Vagina (tissue), 2 donors: ENCODE results near the gene VTA1. TPM values are rescaled to one million over a fixed set of nuclear protein-coding genes. Genes with fewer than 3 reads are reported as not detected.

Experiments used
- DNase-seq, 2 donors: peaks; one replicate each; pipeline ENCODE4 v3.0.0-alpha.2; 2017; ENCODE audit errors: extremely low spot score in 2 of 2
- H3K27ac ChIP-seq: fragments of 200-600 bp; sonication (generic); one replicate; pipeline ENCODE4 v1.5.1; 2019
- H3K27me3 ChIP-seq: fragments of 200-600 bp; sonication (generic); one replicate; pipeline ENCODE4 v1.5.1; 2019
- H3K36me3 ChIP-seq, 2 donors: fragments of 200-600 bp; sonication (generic); one replicate each; pipeline ENCODE4 v1.5.1; 2017 to 2019
- H3K4me1 ChIP-seq: fragments of 200-600 bp; sonication (generic); one replicate; pipeline ENCODE4 v1.5.1; 2019
- H3K4me3 ChIP-seq, 2 donors: fragments of 200-600 bp; sonication (generic); 1 replicate in 1 of 2; 2 replicates in 1 of 2; pipeline ENCODE4 v1.5.1; 2016 to 2019
- H3K9me3 ChIP-seq: fragments of 200-600 bp; sonication (generic); one replicate; pipeline ENCODE4 v1.5.1; 2019
- POLR2A ChIP-seq, 2 donors: fragments of 450-650 bp; IDR thresholded peaks; one replicate each; pipeline ENCODE4 v1.6.1; 2017; ENCODE audit warnings: antibody characterized with exemption in 2 of 2, mild to moderate bottlenecking in 2 of 2, moderate library complexity in 2 of 2
- POLR2AphosphoS5 ChIP-seq, 2 donors: sonication (generic); formaldehyde crosslinking; IDR thresholded peaks; one replicate each; pipeline ENCODE4 v1.9.0; 2017; ENCODE audit warnings: antibody characterized with exemption in 2 of 2, mild to moderate bottlenecking in 2 of 2, low read depth in 1 of 2; ENCODE audit not compliant: insufficient read depth in 1 of 2
- intact Hi-C: fragments of 100-400 bp; cut with DNase I; formaldehyde crosslinking; loops from one replicate; pipeline ENCODE4 v1.15.1; 2023
- total RNA-seq: library from RNA; depleted of rRNA; stranded (reverse); fragments of >200 nt; gene quantifications from one replicate; pipeline ENCODE4 v1.2.3, GENCODE V29; 2016
- TF ChIP-seq, protein P1 (sequence below), 3 experiments: fragments of 450-650 bp in 2 of 3; fragments of 200-600 bp in 1 of 3; sonication (generic) in 1 of 3; IDR thresholded peaks; one replicate each; pipeline ENCODE4 v1.5.1; 2017 to 2019; ENCODE audit warnings: antibody characterized with exemption in 3 of 3, mild to moderate bottlenecking in 2 of 3, moderate library complexity in 2 of 3

The VTA1 gene
- total RNA-seq, 1 donor from 2014 or later, result 46.4 TPM

DNA sequence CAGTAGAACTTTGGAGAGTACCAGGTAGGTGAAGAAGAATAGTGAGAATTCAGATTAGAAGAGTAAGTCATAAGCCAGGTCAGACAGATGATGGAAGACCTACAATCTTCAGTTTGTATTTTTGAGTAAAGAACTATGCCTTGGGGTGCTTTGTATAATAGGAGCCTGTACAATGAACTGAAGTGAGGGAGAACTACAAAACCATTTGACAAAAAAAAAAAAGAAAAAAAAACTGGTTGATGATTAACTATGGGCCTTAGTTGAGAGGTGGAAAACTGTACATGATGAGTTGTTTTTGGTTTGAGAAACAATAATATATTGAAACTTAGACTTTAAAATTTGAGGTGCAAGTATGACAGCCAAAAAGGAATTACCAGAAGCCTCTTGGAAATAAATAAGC lies 25.7 kb downstream of the VTA1 start:
- no peaks in the 10 kb centered on the region for H3K9me3 ChIP-seq
- intact Hi-C loops, result no loop called here
- H3K27me3 ChIP-seq, result no peaks in the 10 kb centered on the region
- H3K27ac ChIP-seq, result no peak overlapping the region
- no peak overlapping the region for H3K4me3 ChIP-seq
- no peak for DNase-seq
- no peaks in the 10 kb centered on the region for H3K4me1 ChIP-seq
- peaks cover 5 to 60% of the 10 kb centered on the region in 2 donors for H3K36me3 ChIP-seq
- TF ChIP-seq POLR2AphosphoS5 (IDR thresholded peaks at IDR 0.05; ENCODE audit: insufficient read depth in 1 of 2, low read depth in 1 of 2) (no peak), POLR2A (IDR thresholded peaks at IDR 0.05) (no peak)
- TF ChIP-seq, protein P1, sequence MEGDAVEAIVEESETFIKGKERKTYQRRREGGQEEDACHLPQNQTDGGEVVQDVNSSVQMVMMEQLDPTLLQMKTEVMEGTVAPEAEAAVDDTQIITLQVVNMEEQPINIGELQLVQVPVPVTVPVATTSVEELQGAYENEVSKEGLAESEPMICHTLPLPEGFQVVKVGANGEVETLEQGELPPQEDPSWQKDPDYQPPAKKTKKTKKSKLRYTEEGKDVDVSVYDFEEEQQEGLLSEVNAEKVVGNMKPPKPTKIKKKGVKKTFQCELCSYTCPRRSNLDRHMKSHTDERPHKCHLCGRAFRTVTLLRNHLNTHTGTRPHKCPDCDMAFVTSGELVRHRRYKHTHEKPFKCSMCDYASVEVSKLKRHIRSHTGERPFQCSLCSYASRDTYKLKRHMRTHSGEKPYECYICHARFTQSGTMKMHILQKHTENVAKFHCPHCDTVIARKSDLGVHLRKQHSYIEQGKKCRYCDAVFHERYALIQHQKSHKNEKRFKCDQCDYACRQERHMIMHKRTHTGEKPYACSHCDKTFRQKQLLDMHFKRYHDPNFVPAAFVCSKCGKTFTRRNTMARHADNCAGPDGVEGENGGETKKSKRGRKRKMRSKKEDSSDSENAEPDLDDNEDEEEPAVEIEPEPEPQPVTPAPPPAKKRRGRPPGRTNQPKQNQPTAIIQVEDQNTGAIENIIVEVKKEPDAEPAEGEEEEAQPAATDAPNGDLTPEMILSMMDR (IDR thresholded peaks at IDR 0.05), result no peak

DNA sequence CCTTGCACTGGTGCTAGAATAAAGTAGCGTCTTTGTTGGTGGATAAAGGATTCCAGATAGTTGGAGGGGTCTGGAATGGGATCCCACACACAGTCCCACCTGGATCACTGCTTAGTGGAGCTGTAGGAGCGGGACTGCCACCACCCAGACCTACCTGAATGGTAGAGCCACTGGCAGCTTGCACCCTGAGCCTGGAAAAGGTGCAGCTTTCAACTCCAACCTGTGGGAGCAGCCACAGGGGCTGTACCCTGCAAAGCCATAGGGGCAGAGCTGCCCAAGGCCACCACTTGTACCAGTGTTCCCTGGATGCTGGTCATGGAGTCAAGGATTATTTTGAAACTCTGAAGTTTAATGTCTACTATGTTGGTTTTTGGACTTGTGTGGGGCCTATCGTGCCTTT lies 26.9 kb downstream of the VTA1 start:
- Histone ChIP-seq H3K27ac (no peak overlapping the region), H3K4me1 (no peaks in the 10 kb centered on the region), H3K27me3 (no peaks in the 10 kb centered on the region), H3K36me3 (peaks cover 5 to 64% of the 10 kb centered on the region in 2 donors), H3K4me3 (no peak overlapping the region), H3K9me3 (peaks cover 9% of the 10 kb centered on the region)
- intact Hi-C loops, result no loop called here
- DNase-seq, result no peak
- no peak for TF ChIP-seq POLR2A (IDR thresholded peaks at IDR 0.05)
- TF ChIP-seq, protein P1 (IDR thresholded peaks at IDR 0.05), result no peak
- no peak for TF ChIP-seq POLR2AphosphoS5 (IDR thresholded peaks at IDR 0.05; ENCODE audit: insufficient read depth in 1 of 2, low read depth in 1 of 2)

DNA sequence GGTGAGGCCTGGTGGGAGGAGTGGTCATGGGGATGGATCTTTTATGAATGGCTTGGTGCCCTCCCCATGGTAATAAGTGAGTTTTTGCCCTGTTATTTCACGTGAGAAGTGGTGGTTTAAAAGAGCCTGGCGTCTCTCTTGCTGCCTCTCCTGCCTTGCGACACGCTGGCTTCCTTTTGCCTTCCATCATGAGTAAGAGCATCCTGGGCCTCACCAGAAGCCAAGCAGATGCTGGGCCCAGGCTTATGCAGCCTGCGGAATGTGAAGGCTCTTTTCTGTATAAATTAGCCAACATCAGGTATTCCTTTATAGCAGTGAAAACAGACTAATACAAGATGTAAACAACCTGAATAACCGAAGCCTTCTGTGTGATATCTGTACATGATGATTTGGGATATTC lies 27.6 kb downstream of the VTA1 start:
- H3K27me3 ChIP-seq, result no peaks in the 10 kb centered on the region
- TF ChIP-seq, protein P1 (IDR thresholded peaks at IDR 0.05), result no peak
- TF ChIP-seq POLR2AphosphoS5 (IDR thresholded peaks at IDR 0.05; ENCODE audit: insufficient read depth in 1 of 2, low read depth in 1 of 2) (no peak), POLR2A (IDR thresholded peaks at IDR 0.05) (no peak)
- peaks cover 9% of the 10 kb centered on the region for H3K9me3 ChIP-seq
- no peak overlapping the region for H3K27ac ChIP-seq
- DNase-seq, result no peak
- no peak overlapping the region for H3K4me3 ChIP-seq
- intact Hi-C loops, result no loop called here
- peaks cover 5 to 61% of the 10 kb centered on the region in 2 donors for H3K36me3 ChIP-seq
- no peaks in the 10 kb centered on the region for H3K4me1 ChIP-seq

DNA sequence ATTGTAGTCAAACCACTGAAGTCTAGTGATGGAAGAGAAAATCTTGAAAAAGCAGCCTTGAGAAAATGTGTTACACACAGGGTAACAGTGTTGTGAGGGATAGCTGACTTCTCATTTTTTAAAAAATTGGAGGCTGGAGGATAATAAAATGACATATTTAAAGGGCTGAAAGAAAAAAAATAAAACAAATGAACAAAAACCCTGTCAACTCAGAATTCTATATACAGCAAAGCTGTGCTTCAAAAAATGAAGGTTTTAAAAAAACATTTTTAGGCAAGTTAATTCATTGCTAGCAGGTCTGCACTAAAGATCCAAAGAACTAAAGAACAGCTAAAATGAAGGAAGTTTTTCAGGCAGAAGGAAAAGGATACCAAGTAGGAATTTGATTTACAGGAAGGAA lies 31.1 kb downstream of the VTA1 start:
- no peaks in the 10 kb centered on the region for H3K4me1 ChIP-seq
- intact Hi-C loops, result no loop called here
- DNase-seq, result no peak
- H3K27ac ChIP-seq, result no peak overlapping the region
- peaks cover 9% of the 10 kb centered on the region for H3K9me3 ChIP-seq
- TF ChIP-seq POLR2A (IDR thresholded peaks at IDR 0.05) (no peak), POLR2AphosphoS5 (IDR thresholded peaks at IDR 0.05; ENCODE audit: insufficient read depth in 1 of 2, low read depth in 1 of 2) (no peak)
- TF ChIP-seq, protein P1 (IDR thresholded peaks at IDR 0.05), result no peak
- no peaks in the 10 kb centered on the region for H3K27me3 ChIP-seq
- H3K4me3 ChIP-seq, result no peak overlapping the region
- peaks cover 2 to 40% of the 10 kb centered on the region in 2 donors for H3K36me3 ChIP-seq

DNA sequence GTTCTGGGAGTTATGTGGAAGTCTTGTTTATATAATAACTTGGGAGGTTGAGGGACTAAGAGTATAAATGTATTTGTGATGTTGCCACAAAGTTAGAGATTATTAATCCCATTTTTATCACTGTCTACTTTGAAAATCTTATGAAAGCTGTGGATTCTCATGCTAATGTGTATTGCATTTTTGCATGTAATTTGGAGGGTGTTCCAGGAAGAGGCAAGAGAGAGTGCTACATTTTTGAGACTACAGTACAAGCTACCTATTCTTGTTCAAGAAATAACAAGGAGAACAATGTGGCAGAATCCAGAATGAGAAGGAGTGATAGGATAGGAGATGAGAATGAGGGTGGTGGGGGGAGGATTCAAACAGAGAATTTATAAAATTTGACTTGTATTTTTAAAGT lies 34.9 kb downstream of the VTA1 start:
- peaks cover 0 to 15% of the 10 kb centered on the region in 2 donors for H3K36me3 ChIP-seq
- H3K27me3 ChIP-seq, result no peaks in the 10 kb centered on the region
- no peak overlapping the region for H3K4me3 ChIP-seq
- H3K27ac ChIP-seq, result no peak overlapping the region
- DNase-seq, result no peak
- H3K4me1 ChIP-seq, result no peaks in the 10 kb centered on the region
- peaks cover 9% of the 10 kb centered on the region for H3K9me3 ChIP-seq
- intact Hi-C loops, result no loop called here
- no peak for TF ChIP-seq POLR2AphosphoS5 (IDR thresholded peaks at IDR 0.05; ENCODE audit: insufficient read depth in 1 of 2, low read depth in 1 of 2)
- no peak for TF ChIP-seq POLR2A (IDR thresholded peaks at IDR 0.05)
- TF ChIP-seq, protein P1 (IDR thresholded peaks at IDR 0.05), result no peak
